OCI-LY1 (cell line): ENCODE results near the gene TINAGL1.

Experiments used
- H2AFZ ChIP-seq: fragments of 200-600 bp; sonication (generic), shearing (Covaris generic); 2 replicates; pipeline ENCODE4 v1.6.0; 2014; ENCODE audit warnings: antibody characterized with exemption, mild to moderate bottlenecking, low read length
- H3F3A ChIP-seq: fragments of 200-600 bp; sonication (generic), shearing (Covaris generic); 2 replicates; pipeline ENCODE4 v1.6.0; 2014; ENCODE audit warnings: mild to moderate bottlenecking, antibody characterized with exemption, low read length, moderate library complexity; ENCODE audit not compliant: insufficient read depth
- H3K27ac ChIP-seq: fragments of 200-600 bp; sonication (generic); 2 replicates; pipeline ENCODE4 v1.5.1; 2014; ENCODE audit warnings: low read length, mixed run types, mild to moderate bottlenecking, low read depth; ENCODE audit not compliant: poor library complexity, severe bottlenecking
- H3K27me3 ChIP-seq: fragments of 200-600 bp; sonication (generic); 2 replicates; pipeline ENCODE4 v1.6.0; 2014; ENCODE audit warnings: antibody characterized with exemption, mild to moderate bottlenecking, low read length, moderate library complexity; ENCODE audit not compliant: insufficient read depth
- H3K36me3 ChIP-seq: fragments of 200-600 bp; sonication (generic); 2 replicates; pipeline ENCODE4 v1.6.1; 2014; ENCODE audit warnings: mild to moderate bottlenecking, antibody characterized with exemption, low read length, moderate library complexity, mixed read lengths; ENCODE audit not compliant: insufficient read depth
- H3K4me1 ChIP-seq: fragments of 200-600 bp; sonication (generic); 2 replicates; pipeline ENCODE4 v1.5.1; 2014; ENCODE audit warnings: mild to moderate bottlenecking, low read length, moderate library complexity; ENCODE audit not compliant: insufficient read depth, severe bottlenecking
- H3K4me2 ChIP-seq: fragments of 200-600 bp; sonication (generic), shearing (Covaris generic); 2 replicates; pipeline ENCODE4 v1.6.1; 2014; ENCODE audit warnings: low read length
- H3K4me3 ChIP-seq: fragments of 200-600 bp; sonication (generic); 2 replicates; pipeline ENCODE4 v1.5.1; 2014; ENCODE audit warnings: low read length, low read depth, mild to moderate bottlenecking, mixed read lengths; ENCODE audit not compliant: poor library complexity, severe bottlenecking
- H3K79me2 ChIP-seq: fragments of 200-600 bp; shearing (Covaris generic); 2 replicates; pipeline ENCODE4 v1.6.1; 2016; ENCODE audit warnings: mixed run types, low read length, mixed read lengths; ENCODE audit not compliant: insufficient read depth
- H3K9ac ChIP-seq: fragments of 200-600 bp; sonication (generic), shearing (Covaris generic); 2 replicates; pipeline ENCODE4 v1.6.1; 2014; ENCODE audit warnings: mild to moderate bottlenecking, low read length, mixed read lengths
- H3K9me2 ChIP-seq: fragments of 200-600 bp; sonication (generic), shearing (Covaris generic); 2 replicates; pipeline ENCODE4 v1.6.1; 2014; ENCODE audit warnings: low read depth, mild to moderate bottlenecking, low read length, mixed read lengths
- H3K9me3 ChIP-seq: fragments of 200-600 bp; shearing (Covaris generic); 2 replicates; pipeline ENCODE4 v1.6.1; 2014; ENCODE audit warnings: low read length, mixed read lengths
- H4K20me1 ChIP-seq: fragments of 200-600 bp; sonication (generic), shearing (Covaris generic); 2 replicates; pipeline ENCODE4 v1.6.0; 2016; ENCODE audit warnings: mild to moderate bottlenecking, low read length; ENCODE audit not compliant: insufficient read depth
- EZH2 ChIP-seq: fragments of 200-600 bp; sonication (generic), shearing (Covaris generic); IDR thresholded peaks from 2 replicates; pipeline ENCODE4 v1.8.0; 2017; ENCODE audit warnings: borderline replicate concordance, mixed run types, mild to moderate bottlenecking, antibody characterized with exemption, low read length, moderate library complexity, mixed read lengths
- TF ChIP-seq, protein P1 (sequence below): fragments of 200-600 bp; sonication (generic), shearing (Covaris generic); IDR thresholded peaks from 2 replicates; pipeline ENCODE4 v1.5.1; 2017; ENCODE audit warnings: mild to moderate bottlenecking, antibody characterized with exemption, low read length, moderate library complexity, mixed read lengths

The TINAGL1 gene

GRCh38 chr1:31621498-31621820 lies 45.1 kb downstream of the TINAGL1 start:
- Histone ChIP-seq H3K4me2 (no peak overlapping the region), H3K9me3 (no peaks in the 10 kb centered on the region), H3K4me1 (peaks cover 11% of the 10 kb centered on the region), H3K27ac (no peak overlapping the region), H3K9ac (no peak overlapping the region), H3K79me2 (no peaks in the 10 kb centered on the region), H3K36me3 (no peaks in the 10 kb centered on the region; the same call in 1 of the 2 replicates), H3K27me3 (peaks cover 8% of the 10 kb centered on the region), H2AFZ (no peak overlapping the region), H3K4me3 (no peak overlapping the region), H3F3A (no peaks in the 10 kb centered on the region), H3K9me2 (no peaks in the 10 kb centered on the region), H4K20me1 (no peaks in the 10 kb centered on the region)
- no peak for TF ChIP-seq EZH2
- TF ChIP-seq, protein P1, sequence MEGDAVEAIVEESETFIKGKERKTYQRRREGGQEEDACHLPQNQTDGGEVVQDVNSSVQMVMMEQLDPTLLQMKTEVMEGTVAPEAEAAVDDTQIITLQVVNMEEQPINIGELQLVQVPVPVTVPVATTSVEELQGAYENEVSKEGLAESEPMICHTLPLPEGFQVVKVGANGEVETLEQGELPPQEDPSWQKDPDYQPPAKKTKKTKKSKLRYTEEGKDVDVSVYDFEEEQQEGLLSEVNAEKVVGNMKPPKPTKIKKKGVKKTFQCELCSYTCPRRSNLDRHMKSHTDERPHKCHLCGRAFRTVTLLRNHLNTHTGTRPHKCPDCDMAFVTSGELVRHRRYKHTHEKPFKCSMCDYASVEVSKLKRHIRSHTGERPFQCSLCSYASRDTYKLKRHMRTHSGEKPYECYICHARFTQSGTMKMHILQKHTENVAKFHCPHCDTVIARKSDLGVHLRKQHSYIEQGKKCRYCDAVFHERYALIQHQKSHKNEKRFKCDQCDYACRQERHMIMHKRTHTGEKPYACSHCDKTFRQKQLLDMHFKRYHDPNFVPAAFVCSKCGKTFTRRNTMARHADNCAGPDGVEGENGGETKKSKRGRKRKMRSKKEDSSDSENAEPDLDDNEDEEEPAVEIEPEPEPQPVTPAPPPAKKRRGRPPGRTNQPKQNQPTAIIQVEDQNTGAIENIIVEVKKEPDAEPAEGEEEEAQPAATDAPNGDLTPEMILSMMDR: no peak

- no peak overlapping the region for H3K9ac ChIP-seq
- H3K9me2 ChIP-seq: no peaks in the 10 kb centered on the region
- no peaks in the 10 kb centered on the region for H3K9me3 ChIP-seq
- H3K4me3 ChIP-seq: no peak overlapping the region
- H4K20me1 ChIP-seq: no peaks in the 10 kb centered on the region
- no peaks in the 10 kb centered on the region; the same call in 1 of the 2 replicates for H3K36me3 ChIP-seq
- H3K27me3 ChIP-seq: peaks cover 2% of the 10 kb centered on the region; the same call in 1 of the 2 replicates
- H3K27ac ChIP-seq: no peak overlapping the region
- no peaks in the 10 kb centered on the region for H3K79me2 ChIP-seq
- H2AFZ ChIP-seq: no peak overlapping the region
- H3K4me2 ChIP-seq: no peak overlapping the region
- TF ChIP-seq, protein P1: no peak
- no peak for TF ChIP-seq EZH2
- H3F3A ChIP-seq: no peaks in the 10 kb centered on the region
- H3K4me1 ChIP-seq: peaks cover 11% of the 10 kb centered on the region
Measured at GRCh38 chr1:31621847-31622730, 45.8 kb downstream of the TINAGL1 start.

GRCh38 chr1:31623365-31623764 lies 47.0 kb downstream of the TINAGL1 start:
- Histone ChIP-seq H3K4me3 (no peak overlapping the region), H3K36me3 (peaks cover 9% of the 10 kb centered on the region), H3K4me2 (no peak overlapping the region), H3K4me1 (peaks cover 3% of the 10 kb centered on the region), H3K27ac (no peak overlapping the region), H3K79me2 (no peaks in the 10 kb centered on the region), H3F3A (no peaks in the 10 kb centered on the region), H3K27me3 (no peaks in the 10 kb centered on the region; the same call in 1 of the 2 replicates), H3K9me2 (no peaks in the 10 kb centered on the region), H3K9me3 (no peaks in the 10 kb centered on the region), H4K20me1 (no peaks in the 10 kb centered on the region), H2AFZ (no peak overlapping the region), H3K9ac (no peak overlapping the region)
- TF ChIP-seq EZH2: no peak
- TF ChIP-seq, protein P1: no peak
